ENCODE results near the gene CHRNB2.

The CHRNB2 gene

GRCh38 chr1:154611150-154611862 is 43.7 kb downstream of the CHRNB2 start:
- TF ChIP-seq CTCF (IDR thresholded peaks at IDR 0.05; ENCODE audit: unreplicated experiment in 3 of 3): no peak
- Mint-ChIP-seq H3K27ac (peak overlapping the region; percentile 14 to 77 (median 73)), H3K36me3 (ENCODE audit: low read depth) (no peaks in the 10 kb centered on the region), H3K9me3 (no peaks in the 10 kb centered on the region), H3K4me3 (peak overlapping the region; percentile 61 to 65 (median 64)), H3K4me1 (peaks cover 31% of the 10 kb centered on the region), H3K27me3 (ENCODE audit: low read depth) (peaks cover 4% of the 10 kb centered on the region)

GRCh38 chr1:154614247-154614646 is 46.7 kb downstream of the CHRNB2 start:
- no peak overlapping the region for H3K4me3 Mint-ChIP-seq
- H3K4me1 Mint-ChIP-seq: peaks cover 19% of the 10 kb centered on the region
- peaks cover 4% of the 10 kb centered on the region for H3K27me3 Mint-ChIP-seq (ENCODE audit: low read depth)
- TF ChIP-seq CTCF (IDR thresholded peaks at IDR 0.05; ENCODE audit: unreplicated experiment in 3 of 3): no peak
- no peaks in the 10 kb centered on the region for H3K36me3 Mint-ChIP-seq (ENCODE audit: low read depth)
- no peak overlapping the region for H3K27ac Mint-ChIP-seq
- no peaks in the 10 kb centered on the region for H3K9me3 Mint-ChIP-seq

- Mint-ChIP-seq H3K27ac (no peak overlapping the region), H3K27me3 (ENCODE audit: low read depth) (peaks cover 4% of the 10 kb centered on the region), H3K36me3 (ENCODE audit: low read depth) (no peaks in the 10 kb centered on the region), H3K9me3 (no peaks in the 10 kb centered on the region), H3K4me1 (peaks cover 14% of the 10 kb centered on the region), H3K4me3 (no peak overlapping the region)
- no peak for TF ChIP-seq CTCF (IDR thresholded peaks at IDR 0.05; ENCODE audit: unreplicated experiment in 3 of 3)
Observed at GRCh38 chr1:154614901-154615300, 47.3 kb downstream of the CHRNB2 start.

- TF ChIP-seq CTCF (IDR thresholded peaks at IDR 0.05; ENCODE audit: unreplicated experiment in 3 of 3): no peak
- Mint-ChIP-seq H3K27me3 (ENCODE audit: low read depth) (peaks cover 4% of the 10 kb centered on the region), H3K4me1 (peaks cover 14% of the 10 kb centered on the region), H3K36me3 (ENCODE audit: low read depth) (peaks cover under 1% of the 10 kb centered on the region), H3K27ac (no peak overlapping the region), H3K9me3 (no peaks in the 10 kb centered on the region), H3K4me3 (no peak overlapping the region)
Observed at GRCh38 chr1:154615411-154615810, 47.8 kb downstream of the CHRNB2 start.

GRCh38 chr1:154616659-154617345 is 49.2 kb downstream of the CHRNB2 start:
- TF ChIP-seq CTCF (IDR thresholded peaks at IDR 0.05; ENCODE audit: unreplicated experiment in 3 of 3): no peak
- Mint-ChIP-seq H3K27me3 (ENCODE audit: low read depth) (peaks cover 4% of the 10 kb centered on the region), H3K4me1 (peaks cover 7% of the 10 kb centered on the region), H3K27ac (no peak overlapping the region), H3K9me3 (no peaks in the 10 kb centered on the region), H3K4me3 (no peak overlapping the region), H3K36me3 (ENCODE audit: low read depth) (peaks cover 3% of the 10 kb centered on the region)

Measured in nephron (organoid).